Peyer's patch (tissue), 4 donors: ENCODE measurements around the gene ATP13A3.

Source experiments
- POLR2A ChIP-seq, 2 donors: fragments of 450-650 bp; IDR thresholded peaks; one replicate each; pipeline ENCODE4 v1.5.1; 2017; ENCODE audit warnings: antibody characterized with exemption in 2 of 2, mild to moderate bottlenecking in 2 of 2, moderate library complexity in 2 of 2
- TF ChIP-seq, protein P1 (sequence below), 6 experiments: fragments of 450-650 bp in 4 of 6; fragments of 200-600 bp in 2 of 6; sonication (generic) in 1 of 6; IDR thresholded peaks; one replicate each; pipeline ENCODE4 v1.5.1; 2017 to 2019; ENCODE audit warnings: antibody characterized with exemption in 6 of 6, mild to moderate bottlenecking in 3 of 6, moderate library complexity in 1 of 6

DNA sequence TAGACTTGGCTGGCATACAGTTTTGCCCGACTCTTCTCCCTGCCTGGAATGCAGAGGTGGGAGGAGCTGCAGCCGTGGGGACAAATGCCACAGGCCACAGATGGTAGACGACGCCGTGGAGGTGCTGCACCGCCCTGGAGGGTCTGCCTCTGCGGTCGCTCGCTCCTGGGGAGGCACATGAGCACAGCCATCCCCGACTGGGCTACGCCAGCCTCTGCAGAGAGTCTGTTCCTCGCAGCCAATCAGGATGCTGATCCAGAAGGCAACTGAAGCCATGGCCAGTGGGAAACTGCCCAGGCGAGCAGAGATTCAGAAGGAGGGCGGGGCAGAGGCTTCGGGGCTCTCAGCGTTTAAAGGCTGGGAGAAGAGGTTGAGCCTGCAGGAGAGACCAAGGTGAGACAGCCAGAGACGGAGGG, 105.3 kb downstream of the ATP13A3 start:
- TF ChIP-seq, protein P1, sequence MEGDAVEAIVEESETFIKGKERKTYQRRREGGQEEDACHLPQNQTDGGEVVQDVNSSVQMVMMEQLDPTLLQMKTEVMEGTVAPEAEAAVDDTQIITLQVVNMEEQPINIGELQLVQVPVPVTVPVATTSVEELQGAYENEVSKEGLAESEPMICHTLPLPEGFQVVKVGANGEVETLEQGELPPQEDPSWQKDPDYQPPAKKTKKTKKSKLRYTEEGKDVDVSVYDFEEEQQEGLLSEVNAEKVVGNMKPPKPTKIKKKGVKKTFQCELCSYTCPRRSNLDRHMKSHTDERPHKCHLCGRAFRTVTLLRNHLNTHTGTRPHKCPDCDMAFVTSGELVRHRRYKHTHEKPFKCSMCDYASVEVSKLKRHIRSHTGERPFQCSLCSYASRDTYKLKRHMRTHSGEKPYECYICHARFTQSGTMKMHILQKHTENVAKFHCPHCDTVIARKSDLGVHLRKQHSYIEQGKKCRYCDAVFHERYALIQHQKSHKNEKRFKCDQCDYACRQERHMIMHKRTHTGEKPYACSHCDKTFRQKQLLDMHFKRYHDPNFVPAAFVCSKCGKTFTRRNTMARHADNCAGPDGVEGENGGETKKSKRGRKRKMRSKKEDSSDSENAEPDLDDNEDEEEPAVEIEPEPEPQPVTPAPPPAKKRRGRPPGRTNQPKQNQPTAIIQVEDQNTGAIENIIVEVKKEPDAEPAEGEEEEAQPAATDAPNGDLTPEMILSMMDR (IDR thresholded peaks at IDR 0.05), result no peak
- TF ChIP-seq POLR2A (IDR thresholded peaks at IDR 0.05), result no peak
